ENCODE results near the gene DDX56. TPM values are rescaled to one million over a fixed set of nuclear protein-coding genes. Genes with fewer than 3 reads are reported as not detected.
"Not testable (repeated sequence)": the region's sequence is repeated elsewhere in the genome, so short reads cannot be mapped to it uniquely, and the experiment has no call there.

Gene DDX56
- total RNA-seq, 1 donor from 2014 or later, result 96.1 TPM

DNA sequence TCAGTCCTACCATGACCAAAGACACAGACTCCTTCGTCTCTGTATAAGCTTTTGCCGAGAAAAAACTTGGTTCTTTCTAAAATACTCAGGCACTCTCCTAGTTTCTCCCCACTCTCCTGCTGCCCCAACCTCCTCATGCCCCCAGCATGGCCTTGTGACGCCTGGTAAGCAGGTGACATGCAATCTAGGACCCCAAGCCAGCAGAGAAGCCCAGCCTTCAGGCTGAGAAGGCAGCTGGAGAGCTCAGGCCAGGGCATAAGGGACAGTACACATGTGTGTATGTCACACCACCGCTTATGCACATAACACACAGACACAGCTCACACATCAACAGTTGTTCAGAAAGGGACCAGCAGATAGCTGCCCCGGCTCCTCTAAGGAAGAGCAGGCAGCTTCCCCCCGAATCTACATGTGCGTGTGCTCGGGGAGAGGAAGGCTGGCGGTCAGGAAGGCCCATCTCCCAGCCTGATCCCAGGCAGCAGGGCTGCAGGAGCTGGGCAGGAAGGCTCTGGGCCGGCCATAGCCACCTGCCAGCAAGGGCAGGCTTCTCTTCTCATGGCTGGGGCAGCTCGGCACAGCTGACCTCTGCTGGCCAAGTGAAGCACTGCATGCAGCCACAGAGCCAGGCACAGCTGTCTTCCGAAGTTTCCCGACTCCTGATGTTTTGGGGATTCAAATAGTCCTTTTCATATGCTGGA, 8.5 kb downstream of the DDX56 start:
- intact Hi-C loops (cut with micrococcal nuclease), result loop anchor here (1.0 to 5.0 kb wide), 5 partner anchors 74 to 324 kb away; partner anchors contain the start of gene NUDCD3

DNA sequence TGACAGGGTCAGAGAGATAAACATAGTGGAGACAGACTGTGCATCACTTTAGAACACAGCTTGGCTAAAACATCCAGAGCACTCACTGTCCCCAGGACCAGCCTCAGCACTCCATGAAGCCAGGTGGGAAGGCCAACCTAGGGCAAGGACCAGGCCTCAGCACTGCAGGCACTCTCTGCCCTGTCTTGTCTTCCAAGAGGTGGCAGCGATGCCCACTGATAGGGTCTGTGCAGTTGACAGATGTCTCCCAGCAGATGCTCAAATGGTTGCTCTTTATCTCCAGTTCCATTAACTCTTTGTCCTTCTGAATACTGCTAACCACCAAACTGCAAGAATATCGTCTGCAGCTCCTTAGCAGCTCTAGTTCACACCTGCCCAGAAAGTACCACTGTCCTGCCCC, 9.1 kb downstream of the DDX56 start:
- intact Hi-C loops (cut with micrococcal nuclease), result loop anchor here (1.0 to 5.0 kb wide), 5 partner anchors 74 to 323 kb away; partner anchors contain the start of gene NUDCD3

DNA sequence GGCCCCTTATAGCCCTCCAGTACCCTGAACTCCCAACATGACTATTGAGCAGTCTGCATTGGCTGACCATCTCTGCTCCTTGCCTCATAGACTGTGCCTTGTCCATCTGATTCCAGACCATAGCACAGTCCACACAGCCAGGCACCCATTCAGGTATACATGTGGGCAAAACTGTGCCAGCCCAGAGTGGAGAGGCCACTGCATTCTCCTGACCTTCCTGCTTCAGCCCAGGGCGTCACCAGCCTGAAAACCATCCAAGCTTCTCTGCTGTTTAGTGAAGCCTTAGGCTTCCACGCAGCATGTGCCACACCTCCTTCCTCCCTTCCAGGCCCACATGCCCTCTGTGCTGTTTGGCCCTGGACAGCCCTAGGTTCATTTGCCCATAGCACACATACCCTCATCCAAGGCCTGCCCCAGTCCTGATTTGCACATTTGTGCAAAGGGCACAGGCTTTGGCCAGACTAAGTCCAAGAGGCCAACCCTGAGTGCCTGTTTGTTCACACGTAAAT, 10.5 kb downstream of the DDX56 start:
- intact Hi-C loops (cut with micrococcal nuclease), result no loop called here

DNA sequence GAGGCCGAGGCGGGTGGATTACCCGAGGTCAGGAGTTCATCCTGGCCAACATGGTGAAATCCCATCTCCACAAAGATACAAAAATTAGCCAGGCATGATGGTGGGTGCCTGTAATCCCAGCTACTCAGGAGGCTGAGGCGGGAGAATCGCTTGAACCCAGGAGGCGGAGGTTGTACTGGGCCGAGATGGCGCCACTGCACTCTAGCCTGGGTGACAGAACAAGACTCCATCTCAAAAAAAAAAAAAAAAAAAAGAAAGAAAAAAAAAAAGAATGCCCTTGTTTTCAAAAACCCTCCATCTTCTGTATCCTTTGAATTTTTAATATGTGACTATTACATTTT, 11.1 kb downstream of the DDX56 start:
- intact Hi-C loops (cut with micrococcal nuclease), result not testable (repeated sequence)

DNA sequence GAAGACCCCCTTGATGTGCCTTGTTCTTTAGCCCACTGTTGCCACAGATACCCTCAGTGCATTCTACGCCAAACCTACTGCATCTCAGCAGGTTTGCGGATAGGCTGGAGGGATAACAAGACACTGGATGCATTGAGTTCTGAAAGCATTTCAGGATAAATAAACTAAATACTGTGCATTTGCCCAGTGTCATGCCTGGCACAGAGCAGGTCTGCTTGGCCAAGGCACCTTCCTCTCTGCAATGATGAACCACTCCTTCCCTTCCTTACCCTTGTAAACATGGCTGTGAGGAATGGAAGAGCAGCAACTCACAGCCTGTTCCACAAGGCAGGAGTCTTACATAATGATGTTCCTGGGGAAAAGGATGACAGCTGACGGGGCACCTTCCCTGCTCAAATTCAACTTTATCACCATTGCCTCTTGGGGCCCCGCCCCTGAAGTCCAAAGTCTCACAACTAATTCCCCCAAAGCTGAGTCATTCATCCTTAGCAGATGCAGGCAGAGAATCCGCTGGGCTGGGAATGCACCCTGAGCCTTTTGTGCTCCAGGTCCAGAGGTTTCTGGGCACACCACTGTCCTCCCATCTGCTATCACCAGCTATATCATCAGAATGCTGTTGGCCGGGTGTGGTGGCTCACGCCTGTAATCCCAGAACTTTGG, 11.6 kb downstream of the DDX56 start:
- intact Hi-C loops (cut with micrococcal nuclease), result no loop called here

DNA sequence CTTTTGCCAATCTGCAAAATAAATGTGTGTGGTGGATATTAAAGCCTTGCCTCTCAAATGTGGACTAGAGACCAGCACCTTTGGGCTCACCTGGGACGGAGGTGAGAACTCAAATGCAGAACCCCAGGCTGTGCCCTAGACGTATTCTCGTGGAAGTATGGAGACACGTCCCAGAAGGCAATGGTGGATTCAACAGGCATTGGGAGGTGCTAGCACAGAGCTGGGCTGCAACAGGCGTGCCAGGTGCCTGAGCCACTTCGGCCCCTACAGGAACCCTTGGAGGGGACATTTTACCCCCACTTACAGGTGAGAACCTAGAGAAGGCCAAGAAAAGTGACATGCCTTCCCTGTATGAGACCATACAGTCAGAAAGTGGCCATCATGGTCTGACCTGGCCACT, 12.2 kb downstream of the DDX56 start:
- intact Hi-C loops (cut with micrococcal nuclease), result no loop called here

DNA sequence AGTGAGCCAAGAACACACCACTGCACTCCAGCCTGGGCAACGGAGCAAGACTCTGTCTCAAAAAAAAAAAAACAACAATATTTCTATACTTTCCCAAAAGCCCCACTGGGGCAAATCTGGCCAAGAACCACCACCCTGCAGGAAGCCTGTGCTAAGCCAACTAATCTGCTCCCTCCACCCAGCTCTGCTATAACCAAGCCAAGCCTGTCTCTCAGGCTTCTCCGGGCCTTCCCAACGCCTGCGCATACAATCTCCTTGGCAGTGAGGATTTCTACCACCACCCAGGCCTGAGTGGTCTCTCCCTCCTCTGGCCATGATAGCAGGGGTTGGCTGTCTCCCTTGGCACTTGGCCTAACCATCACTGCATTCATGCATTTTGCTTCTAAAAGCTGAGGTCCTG, 14.2 kb downstream of the DDX56 start:
- intact Hi-C loops (cut with micrococcal nuclease), result no loop called here

DNA sequence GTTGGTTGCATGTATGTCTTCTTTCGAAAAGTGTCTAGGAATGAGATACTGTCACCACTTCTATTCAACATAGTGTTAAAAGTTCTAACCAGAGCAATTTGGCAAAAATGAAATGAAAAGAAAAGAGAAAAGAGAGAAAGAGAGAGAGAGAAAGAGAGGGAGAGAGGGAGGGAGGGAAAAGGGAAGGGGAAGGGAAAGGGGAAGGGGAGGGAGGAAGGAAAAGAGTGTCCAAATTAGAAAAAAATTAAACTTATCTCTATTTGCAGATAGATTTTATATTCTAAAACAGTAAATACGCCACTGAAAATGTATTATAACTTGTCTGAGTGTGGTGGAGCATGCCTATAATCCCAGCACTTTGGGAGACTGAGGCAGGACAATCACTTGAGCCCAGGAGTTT, 16.2 kb downstream of the DDX56 start:
- intact Hi-C loops (cut with micrococcal nuclease), result no loop called here

DNA sequence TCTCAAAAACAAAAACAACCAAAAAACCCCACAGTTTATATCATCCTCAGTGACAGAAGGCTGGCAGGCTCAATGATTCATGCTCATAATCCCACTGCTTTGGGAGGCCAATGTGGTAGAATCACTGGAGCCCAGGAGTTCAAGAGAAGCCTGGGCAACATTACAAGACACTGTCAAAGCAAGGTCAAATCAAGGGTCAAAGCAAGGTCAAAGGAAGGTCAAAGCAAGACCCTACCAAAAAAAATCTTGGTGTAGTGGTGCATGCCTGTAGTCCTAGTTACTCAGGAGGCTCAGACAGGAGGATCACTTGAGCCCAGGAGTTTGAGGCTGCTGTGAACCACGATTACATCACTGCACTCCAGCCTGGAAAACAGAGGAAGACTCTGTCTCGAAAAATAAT, 18.4 kb downstream of the DDX56 start:
- intact Hi-C loops (cut with micrococcal nuclease), result no loop called here

DNA sequence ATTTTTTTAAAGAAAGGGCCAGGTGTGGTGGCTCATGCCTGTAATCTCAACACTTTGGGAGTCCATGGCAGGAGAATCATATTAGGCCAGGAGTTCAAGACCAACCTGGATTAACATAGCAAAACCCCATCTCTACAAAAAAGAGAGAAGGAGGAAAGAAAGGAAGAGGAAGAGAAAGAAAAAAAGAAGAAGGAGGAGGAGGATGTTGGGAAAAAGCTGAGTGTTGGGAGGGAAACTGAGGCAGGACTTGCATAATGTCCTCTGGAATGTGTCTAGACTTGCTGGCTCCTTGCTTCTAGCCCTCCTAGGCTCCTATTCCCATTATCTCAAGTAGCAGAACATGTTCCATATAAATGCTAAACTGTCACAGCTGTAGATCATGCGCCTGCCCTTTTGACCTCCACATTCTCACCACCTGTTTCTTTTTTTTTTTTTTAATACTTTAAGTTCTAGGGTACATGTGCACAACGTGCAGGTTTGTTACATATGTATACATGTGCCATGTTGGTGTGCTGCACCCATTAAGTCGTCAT, 21.2 kb downstream of the DDX56 start:
- intact Hi-C loops (cut with micrococcal nuclease), result not testable (repeated sequence)

DNA sequence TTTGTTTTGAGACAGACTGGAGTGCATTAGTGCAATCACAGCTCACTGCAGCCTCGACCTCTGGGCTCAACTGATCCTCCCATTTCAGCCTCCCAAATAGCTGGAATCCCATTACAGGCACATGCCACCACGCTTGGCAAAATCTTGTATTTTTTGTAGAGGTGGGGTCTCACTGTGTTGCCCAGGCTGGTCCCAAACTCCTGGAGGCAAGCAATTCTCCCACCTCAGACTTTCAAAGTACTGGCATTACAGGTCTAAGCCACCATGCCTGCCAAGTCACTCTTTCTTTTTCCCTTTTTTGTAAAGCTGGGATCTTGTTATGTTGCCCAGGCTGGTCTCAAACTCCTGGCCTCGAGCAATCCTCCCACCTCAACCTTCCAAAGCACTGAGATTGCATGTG, 24.3 kb downstream of the DDX56 start:
- intact Hi-C loops (cut with micrococcal nuclease), result no loop called here

DNA sequence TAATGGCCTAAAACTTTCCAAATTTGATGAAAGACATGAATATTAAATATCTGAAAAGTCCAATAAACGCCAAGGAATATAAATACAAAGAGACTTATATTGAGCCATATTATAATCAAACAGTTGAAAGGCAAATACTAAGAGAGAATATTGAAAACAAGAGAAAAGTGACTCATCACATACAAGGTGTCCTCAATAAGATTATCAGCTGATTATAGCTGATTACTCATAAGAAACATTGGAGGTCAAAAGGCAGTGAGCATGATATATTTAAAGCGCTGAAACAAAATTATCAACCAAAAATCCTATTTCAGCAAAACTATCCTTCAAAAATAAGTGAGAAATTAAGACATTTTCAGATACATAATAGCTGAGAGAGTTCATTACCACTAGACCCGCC, 24.8 kb downstream of the DDX56 start:
- intact Hi-C loops (cut with micrococcal nuclease), result no loop called here

DNA sequence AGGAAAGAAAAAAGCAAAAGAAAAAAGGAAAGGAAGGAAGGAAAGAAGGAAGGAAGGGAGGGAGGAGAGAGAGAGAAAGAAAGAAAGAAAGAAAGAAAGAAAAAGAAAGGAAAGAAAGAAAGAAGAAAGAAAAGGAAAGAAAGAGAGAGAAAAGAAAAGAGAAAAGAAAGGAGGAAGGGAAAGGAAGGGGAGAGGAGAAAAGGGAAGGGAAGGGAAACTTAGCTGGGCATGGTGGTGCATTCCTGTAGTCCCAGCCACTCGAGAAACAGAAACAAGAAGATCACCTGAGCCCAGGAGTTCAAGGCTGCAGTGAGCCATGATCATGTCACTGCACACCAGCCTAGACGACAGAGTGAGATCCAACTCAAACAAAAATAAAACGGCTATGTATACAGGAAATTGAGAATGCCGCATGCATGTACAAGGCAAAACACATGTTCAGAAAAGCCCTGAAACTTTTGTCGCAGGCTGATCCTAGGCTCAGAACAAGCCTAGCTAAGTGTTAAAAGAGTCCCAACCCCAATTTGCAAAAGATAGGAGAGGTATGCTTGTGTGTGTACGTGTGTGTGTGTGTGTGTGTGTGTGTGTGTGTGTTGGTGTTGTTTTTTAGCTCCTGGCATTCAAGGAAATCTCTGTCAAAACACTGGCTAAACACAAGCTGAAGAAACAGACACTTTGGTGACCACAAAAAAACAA, 26.0 kb downstream of the DDX56 start:
- intact Hi-C loops (cut with micrococcal nuclease), result no loop called here

DNA sequence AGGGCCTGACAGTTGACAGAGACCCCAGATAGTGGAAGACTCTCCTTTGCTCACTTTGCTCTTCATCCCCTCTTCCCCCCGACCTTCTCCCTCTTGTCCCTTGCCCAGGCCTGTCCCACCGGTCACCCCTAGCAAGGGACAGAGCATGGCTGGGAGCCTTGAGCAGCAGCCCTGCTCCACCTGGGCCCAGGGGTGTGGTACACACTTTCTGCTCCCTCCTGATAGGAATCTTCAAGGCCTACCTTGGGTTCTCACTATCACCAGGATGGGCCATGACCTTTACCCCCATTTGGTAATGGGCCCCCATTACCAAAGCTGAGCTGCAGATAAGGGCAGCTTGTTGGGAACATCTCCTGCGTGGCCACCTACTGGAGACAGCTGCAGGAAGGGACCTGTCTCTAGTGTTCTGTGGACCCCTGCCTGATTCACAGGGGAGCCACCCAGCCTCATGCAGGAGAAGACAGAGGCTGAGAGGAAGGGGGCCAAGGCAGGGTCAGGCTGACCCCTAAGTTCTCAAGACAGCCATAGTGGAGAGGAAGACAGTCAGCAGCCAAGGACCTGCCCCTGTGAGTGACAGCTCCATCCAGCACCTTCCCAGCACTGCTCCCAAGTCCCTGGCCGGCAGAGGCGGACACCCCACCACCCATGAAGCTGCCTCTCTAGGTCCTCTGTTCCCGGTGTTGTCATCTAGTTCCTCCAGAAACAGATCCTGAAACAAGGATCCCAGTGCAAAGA, 31.7 kb downstream of the DDX56 start:
- intact Hi-C loops (cut with micrococcal nuclease), result no loop called here

DNA sequence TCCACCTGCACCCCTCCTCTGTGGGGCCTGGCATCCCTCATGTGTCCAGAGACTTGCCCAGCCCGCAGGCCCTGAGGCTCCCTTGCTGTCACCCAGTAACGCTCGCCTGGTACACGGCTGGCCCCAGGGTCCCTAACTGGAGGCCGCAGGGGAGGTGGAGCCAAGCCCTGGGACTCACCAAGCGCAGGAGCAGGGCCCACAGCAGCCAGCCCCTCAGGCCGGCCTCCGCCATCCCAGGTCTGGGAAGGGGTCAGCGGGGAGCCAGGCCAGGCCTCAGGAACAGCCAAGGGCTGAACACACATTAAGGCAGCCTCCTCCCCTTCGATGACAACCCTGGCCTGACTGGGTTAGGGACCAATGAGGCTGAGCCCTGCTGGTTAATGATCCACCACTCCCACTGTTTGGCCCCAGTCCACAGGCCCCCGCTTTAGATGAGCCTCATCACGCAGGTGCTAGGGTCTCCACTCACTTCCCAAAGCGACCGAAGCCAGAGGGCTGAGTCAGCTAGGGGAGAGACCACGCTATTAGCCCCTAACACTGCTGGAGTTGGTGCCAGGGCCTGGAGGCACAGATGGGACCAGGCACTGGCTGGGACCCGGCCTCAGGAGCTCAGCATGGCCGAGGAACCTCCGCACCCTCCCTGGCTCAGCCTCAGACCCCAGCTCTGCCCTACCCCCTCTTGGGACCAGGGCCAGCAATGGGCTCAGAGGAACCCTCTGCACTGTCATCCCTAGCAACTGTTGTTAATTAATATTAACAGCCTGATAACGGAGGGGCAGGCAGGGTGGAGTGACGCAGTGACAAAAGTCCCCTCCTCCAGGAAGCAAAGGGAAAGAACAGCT, 32.5 kb downstream of the DDX56 start, which contains the start of gene NPC1L1:
Gene NPC1L1 (minus strand): TSS at position 303 of the 842 bp plus-strand sequence. CDS start 71 bp downstream, at position 232.
- intact Hi-C loops (cut with micrococcal nuclease), result no loop called here

DNA sequence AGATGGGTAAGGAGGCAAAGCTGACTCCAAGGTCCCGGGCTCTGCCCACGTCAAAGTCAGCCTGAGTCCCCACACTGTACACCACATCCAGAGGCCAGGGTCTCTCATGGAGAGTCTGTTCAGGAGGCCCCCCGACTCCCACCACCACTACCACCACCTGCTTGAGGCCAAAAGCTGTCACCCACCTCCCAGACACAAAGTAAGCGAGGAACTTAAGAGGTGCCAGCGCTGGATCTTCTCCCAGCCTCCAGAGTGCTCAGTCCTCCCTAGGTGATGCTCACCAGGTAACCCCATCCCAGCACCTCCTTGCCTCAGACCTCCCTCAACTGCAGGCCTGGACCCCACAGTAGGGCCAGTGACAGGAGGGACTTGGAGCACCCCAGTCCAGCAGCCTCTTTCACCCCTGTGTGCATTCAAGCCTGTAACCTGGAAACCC, 33.1 kb downstream of the DDX56 start:
- intact Hi-C loops (cut with micrococcal nuclease), result no loop called here

DNA sequence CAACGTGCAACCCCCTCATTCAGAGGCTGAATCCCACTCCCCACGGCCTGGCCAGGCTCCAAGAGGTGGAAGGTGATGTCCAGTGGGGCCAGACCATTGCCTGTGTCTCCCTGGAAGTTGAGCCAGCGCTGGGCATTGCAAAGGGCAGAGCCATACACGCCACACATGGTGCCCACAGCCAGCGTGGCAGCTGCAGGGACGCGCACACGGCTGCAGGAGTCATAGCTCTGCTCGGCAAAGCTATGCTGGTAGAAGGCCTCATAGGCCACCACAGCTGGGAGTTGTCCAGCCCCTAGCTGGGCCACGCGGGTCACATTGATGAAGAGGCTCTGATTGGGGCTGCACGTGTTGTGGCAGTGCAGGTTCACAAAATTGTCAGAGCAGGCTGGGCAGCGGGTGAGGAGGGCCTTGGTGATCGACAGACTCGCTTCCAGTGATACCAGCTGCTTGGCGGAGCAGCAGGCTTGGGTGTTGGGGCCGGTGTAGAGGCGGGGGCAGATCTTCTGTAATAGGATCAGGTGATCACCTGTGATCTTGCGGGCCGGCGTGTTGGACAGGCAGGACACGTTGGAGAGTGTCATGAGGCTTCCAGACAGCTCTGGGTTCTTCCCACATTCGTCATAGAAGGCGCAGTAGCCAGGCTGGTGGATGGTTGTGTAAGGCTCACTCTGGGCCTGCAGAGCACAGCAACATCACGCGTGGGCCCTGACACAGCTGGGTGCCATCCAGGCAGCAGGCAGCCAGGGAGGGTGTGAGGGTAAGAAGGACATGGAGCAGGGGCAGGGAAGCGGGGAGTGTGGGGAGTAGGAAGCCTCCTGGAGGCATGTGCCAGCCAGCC, 33.8 kb downstream of the DDX56 start:
- intact Hi-C loops (cut with micrococcal nuclease), result no loop called here

DNA sequence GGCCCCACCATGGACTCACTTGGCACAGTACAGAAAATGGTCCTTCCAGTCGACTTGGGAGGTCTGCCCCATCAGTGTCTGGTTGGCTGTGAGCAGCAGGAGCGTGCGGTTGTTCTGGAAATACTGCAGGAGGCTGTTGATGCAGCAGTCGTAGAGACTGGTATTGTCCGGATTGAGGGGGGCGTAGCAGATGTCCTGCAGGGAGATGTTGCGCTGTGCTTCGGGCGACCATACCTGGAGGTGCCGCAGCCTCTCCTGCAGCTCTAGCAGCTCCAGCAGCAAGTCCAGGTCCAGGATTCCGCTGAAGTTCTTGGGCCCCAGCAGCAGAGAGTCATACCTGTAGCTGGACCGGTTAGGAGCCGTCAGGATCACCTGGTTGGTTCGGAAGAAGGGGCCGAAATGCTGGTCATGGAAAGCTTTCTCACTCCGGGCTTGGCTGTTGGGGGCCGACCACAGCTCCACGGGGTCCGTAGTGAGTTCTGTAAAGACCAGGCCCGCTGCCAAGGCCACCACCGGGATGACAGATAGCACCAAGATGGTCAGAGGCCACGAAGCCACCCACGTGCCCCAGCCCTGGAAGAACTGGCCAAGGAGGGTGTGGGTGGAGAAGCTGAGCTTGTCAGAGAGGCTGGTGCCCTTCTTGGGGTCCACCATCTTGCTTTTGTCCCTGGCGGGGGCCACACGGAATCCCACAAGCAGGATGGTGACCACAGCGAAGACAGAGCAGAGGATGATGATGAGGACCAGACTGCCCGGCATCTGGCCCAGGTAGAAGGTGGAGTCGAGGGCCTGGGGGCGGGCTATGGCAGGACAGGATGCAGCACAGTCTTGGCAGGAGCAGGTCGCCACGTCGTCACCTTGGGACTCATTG, 34.7 kb downstream of the DDX56 start:
- intact Hi-C loops (cut with micrococcal nuclease), result no loop called here
